NCI-H2196 treated with DMSO at 0.1 percent for 48 hours (cell line): ENCODE results near the gene RGS14.

Source experiments
- DNase-seq: peaks from one replicate; lab custom pipeline; 2025; ENCODE audit not compliant: unreplicated experiment; lab: John Stamatoyannopoulos, UW

Gene RGS14

GRCh38 chr5:177377851-177378776 is 20.4 kb downstream of the RGS14 start:
- no peak for DNase-seq

GRCh38 chr5:177378884-177379883 is 21.5 kb downstream of the RGS14 start:
- no peak for DNase-seq

- no peak for DNase-seq
Observed at GRCh38 chr5:177380805-177381126, 23.0 kb downstream of the RGS14 start.

- no peak for DNase-seq
Observed at GRCh38 chr5:177382423-177383029, 24.8 kb downstream of the RGS14 start.

GRCh38 chr5:177383181-177383580 is 25.5 kb downstream of the RGS14 start:
- no peak for DNase-seq

GRCh38 chr5:177384134-177384533 is 26.4 kb downstream of the RGS14 start, which contains the start of gene SLC34A1:
SLC34A1 (plus strand) TSS chr5:177384434; CDS start chr5:177385742, 1,308 bp downstream.
- no peak for DNase-seq

- no peak for DNase-seq
Observed at GRCh38 chr5:177385720-177386119, 28.0 kb downstream of the RGS14 start.

- no peak for DNase-seq
Observed at GRCh38 chr5:177386542-177386941, 28.8 kb downstream of the RGS14 start.

GRCh38 chr5:177387405-177387804 is 29.7 kb downstream of the RGS14 start:
- DNase-seq = no peak

GRCh38 chr5:177388521-177389052 is 30.9 kb downstream of the RGS14 start:
- DNase-seq = no peak

GRCh38 chr5:177389241-177390169 is 31.8 kb downstream of the RGS14 start:
- no peak for DNase-seq

GRCh38 chr5:177390363-177391300 is 32.9 kb downstream of the RGS14 start:
- peak; percentile 71 for DNase-seq

- no peak for DNase-seq
Observed at GRCh38 chr5:177392765-177393164, 35.0 kb downstream of the RGS14 start.

- DNase-seq = no peak
Observed at GRCh38 chr5:177393206-177393765, 35.6 kb downstream of the RGS14 start.

- DNase-seq = no peak
Observed at GRCh38 chr5:177393990-177394389, 36.3 kb downstream of the RGS14 start.

GRCh38 chr5:177396078-177396477 is 38.4 kb downstream of the RGS14 start:
- DNase-seq = no peak

- no peak for DNase-seq
Observed at GRCh38 chr5:177396807-177397206, 39.1 kb downstream of the RGS14 start.

- DNase-seq = no peak
Observed at GRCh38 chr5:177397875-177398390, 40.2 kb downstream of the RGS14 start.
